ENCODE results near the gene NR6A1.

Gene NR6A1

GRCh38 chr9:124697326-124698200, 73.5 kb downstream of the NR6A1 start:
- Histone ChIP-seq H3K36me3 (ENCODE audit: control insufficient read depth, insufficient read depth, low read length) (no peaks in the 10 kb centered on the region), H3K4me3 (replicated peaks; ENCODE audit: low read depth, low read length) (no peak overlapping the region), H3K27me3 (replicated peaks; ENCODE audit: control insufficient read depth, insufficient read depth, low read length) (no peaks in the 10 kb centered on the region)
- TF ChIP-seq CTCF (IDR thresholded peaks at IDR 0.05; ENCODE audit: insufficient read depth, low read length, poor library complexity, severe bottlenecking) = no peak
- DNase-seq (ENCODE audit: extremely low read depth, insufficient read length) = no peak

- H3K4me3 ChIP-seq (replicated peaks; ENCODE audit: low read depth, low read length) = no peak overlapping the region
- TF ChIP-seq CTCF (IDR thresholded peaks at IDR 0.05; ENCODE audit: insufficient read depth, low read length, poor library complexity, severe bottlenecking) = no peak
- no peak for DNase-seq (ENCODE audit: extremely low read depth, insufficient read length)
Observed at GRCh38 chr9:124696101-124696500, 75.0 kb downstream of the NR6A1 start.

GRCh38 chr9:124695280-124695890, 75.7 kb downstream of the NR6A1 start:
- TF ChIP-seq CTCF (IDR thresholded peaks at IDR 0.05; ENCODE audit: insufficient read depth, low read length, poor library complexity, severe bottlenecking) = no peak
- H3K27me3 ChIP-seq (replicated peaks; ENCODE audit: control insufficient read depth, insufficient read depth, low read length) = no peaks in the 10 kb centered on the region
- H3K4me3 ChIP-seq (replicated peaks; ENCODE audit: low read depth, low read length) = no peak overlapping the region
- DNase-seq (ENCODE audit: extremely low read depth, insufficient read length) = no peak
- no peaks in the 10 kb centered on the region for H3K36me3 ChIP-seq (ENCODE audit: control insufficient read depth, insufficient read depth, low read length)

More at GRCh38 chr9:124696101-124696500, 75.0 kb downstream of the NR6A1 start:
- H3K36me3 ChIP-seq (ENCODE audit: control insufficient read depth, insufficient read depth, low read length) = no peaks in the 10 kb centered on the region
- no peaks in the 10 kb centered on the region for H3K27me3 ChIP-seq (replicated peaks; ENCODE audit: control insufficient read depth, insufficient read depth, low read length)

GRCh38 chr9:124694414-124695279, 76.5 kb downstream of the NR6A1 start:
- Histone ChIP-seq H3K36me3 (ENCODE audit: control insufficient read depth, insufficient read depth, low read length) (no peaks in the 10 kb centered on the region), H3K4me3 (replicated peaks; ENCODE audit: low read depth, low read length) (no peak overlapping the region), H3K27me3 (replicated peaks; ENCODE audit: control insufficient read depth, insufficient read depth, low read length) (no peaks in the 10 kb centered on the region)
- TF ChIP-seq CTCF (IDR thresholded peaks at IDR 0.05; ENCODE audit: insufficient read depth, low read length, poor library complexity, severe bottlenecking) = no peak
- no peak for DNase-seq (ENCODE audit: extremely low read depth, insufficient read length)

GRCh38 chr9:124693403-124693802, 77.7 kb downstream of the NR6A1 start:
- TF ChIP-seq CTCF (IDR thresholded peaks at IDR 0.05; ENCODE audit: insufficient read depth, low read length, poor library complexity, severe bottlenecking) = no peak
- Histone ChIP-seq H3K27me3 (replicated peaks; ENCODE audit: control insufficient read depth, insufficient read depth, low read length) (no peaks in the 10 kb centered on the region), H3K36me3 (ENCODE audit: control insufficient read depth, insufficient read depth, low read length) (no peaks in the 10 kb centered on the region), H3K4me3 (replicated peaks; ENCODE audit: low read depth, low read length) (no peak overlapping the region)
- DNase-seq (ENCODE audit: extremely low read depth, insufficient read length) = no peak
